B cell (primary cell): ENCODE results near the gene PRKACB.

Experiments
- EZH2 ChIP-seq: IDR thresholded peaks from 2 replicates; pipeline ENCODE4 v1.6.1; 2012; ENCODE audit warnings: borderline replicate concordance, low read depth, mild to moderate bottlenecking, moderate library complexity, low read length; ENCODE audit not compliant: insufficient read depth, poor library complexity, severe bottlenecking
- TF ChIP-seq, protein P1 (sequence below): fragments of 200-600 bp; IDR thresholded peaks from one replicate; pipeline ENCODE4 v1.8.0; 2022; ENCODE audit warnings: antibody characterized with exemption, mild to moderate bottlenecking

- no peak for TF ChIP-seq EZH2
- TF ChIP-seq, protein P1, sequence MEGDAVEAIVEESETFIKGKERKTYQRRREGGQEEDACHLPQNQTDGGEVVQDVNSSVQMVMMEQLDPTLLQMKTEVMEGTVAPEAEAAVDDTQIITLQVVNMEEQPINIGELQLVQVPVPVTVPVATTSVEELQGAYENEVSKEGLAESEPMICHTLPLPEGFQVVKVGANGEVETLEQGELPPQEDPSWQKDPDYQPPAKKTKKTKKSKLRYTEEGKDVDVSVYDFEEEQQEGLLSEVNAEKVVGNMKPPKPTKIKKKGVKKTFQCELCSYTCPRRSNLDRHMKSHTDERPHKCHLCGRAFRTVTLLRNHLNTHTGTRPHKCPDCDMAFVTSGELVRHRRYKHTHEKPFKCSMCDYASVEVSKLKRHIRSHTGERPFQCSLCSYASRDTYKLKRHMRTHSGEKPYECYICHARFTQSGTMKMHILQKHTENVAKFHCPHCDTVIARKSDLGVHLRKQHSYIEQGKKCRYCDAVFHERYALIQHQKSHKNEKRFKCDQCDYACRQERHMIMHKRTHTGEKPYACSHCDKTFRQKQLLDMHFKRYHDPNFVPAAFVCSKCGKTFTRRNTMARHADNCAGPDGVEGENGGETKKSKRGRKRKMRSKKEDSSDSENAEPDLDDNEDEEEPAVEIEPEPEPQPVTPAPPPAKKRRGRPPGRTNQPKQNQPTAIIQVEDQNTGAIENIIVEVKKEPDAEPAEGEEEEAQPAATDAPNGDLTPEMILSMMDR: no peak
Measured at GRCh38 chr1:84121360-84121759, 22.7 kb upstream of the PRKACB start.
